ENCODE data around the gene CHP1. TPM values are rescaled to one million over a fixed set of nuclear protein-coding genes. Genes with fewer than 3 reads are reported as not detected.

The CHP1 gene
- total and polyA plus RNA-seq, 9 of the 15 experiments (the other 6 are each of a cell fraction or from before 2014, with no cell fraction given): 31.7 to 83.4 (median 67.6) TPM

GRCh38 chr15:41233367-41233771, 2.3 kb downstream of the CHP1 start (continued):
- TF ChIP-seq ZNF592 (IDR thresholded peaks at IDR 0.05) (no peak), ZBTB43 (CRISPR knock-in tag; IDR thresholded peaks at IDR 0.05) (no peak), MECOM (CRISPR knock-in tag; IDR thresholded peaks at IDR 0.05) (0 out of 2 replicates have a peak, but pooled peaks have one; percentile 46), CREM (IDR thresholded peaks at IDR 0.05; ENCODE audit: low read depth) (peak; percentile 80; the same call in 1 of the 2 replicates), ZBTB9 (CRISPR knock-in tag; IDR thresholded peaks at IDR 0.05) (0 out of 2 replicates have a peak, but pooled peaks have one; percentile 47), CHD4 (IDR thresholded peaks at IDR 0.05; ENCODE audit: insufficient read depth, insufficient replicate concordance, low read depth, low read length, poor library complexity, severe bottlenecking) (no peak), ZNF586 (CRISPR knock-in tag; conservative IDR thresholded peaks at IDR 0.05) (no peak), HEY1 (CRISPR knock-in tag; IDR thresholded peaks at IDR 0.05; ENCODE audit: borderline replicate concordance) (no peak), E2F6 (IDR thresholded peaks at IDR 0.05; ENCODE audit: borderline replicate concordance in 1 of 2, extremely low read depth in 1 of 2, insufficient read depth in 1 of 2, insufficient read length in 1 of 2, low read depth in 1 of 2, low read length in 1 of 2, poor library complexity in 1 of 2, severe bottlenecking in 1 of 2) (no peak), KLF13 (tag; IDR thresholded peaks at IDR 0.05; ENCODE audit: borderline replicate concordance, low read depth) (peak; percentile 64; the same call in 1 of the 2 replicates), HCFC1 (IDR thresholded peaks at IDR 0.05; ENCODE audit: low read depth, low read length) (no peak)
- TF ChIP-seq, protein P1, sequence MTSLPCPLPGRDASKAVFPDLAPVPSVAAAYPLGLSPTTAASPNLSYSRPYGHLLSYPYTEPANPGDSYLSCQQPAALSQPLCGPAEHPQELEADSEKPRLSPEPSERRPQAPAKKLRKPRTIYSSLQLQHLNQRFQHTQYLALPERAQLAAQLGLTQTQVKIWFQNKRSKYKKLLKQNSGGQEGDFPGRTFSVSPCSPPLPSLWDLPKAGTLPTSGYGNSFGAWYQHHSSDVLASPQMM (CRISPR knock-in tag; IDR thresholded peaks at IDR 0.05): no peak
- TF ChIP-seq, protein P2, sequence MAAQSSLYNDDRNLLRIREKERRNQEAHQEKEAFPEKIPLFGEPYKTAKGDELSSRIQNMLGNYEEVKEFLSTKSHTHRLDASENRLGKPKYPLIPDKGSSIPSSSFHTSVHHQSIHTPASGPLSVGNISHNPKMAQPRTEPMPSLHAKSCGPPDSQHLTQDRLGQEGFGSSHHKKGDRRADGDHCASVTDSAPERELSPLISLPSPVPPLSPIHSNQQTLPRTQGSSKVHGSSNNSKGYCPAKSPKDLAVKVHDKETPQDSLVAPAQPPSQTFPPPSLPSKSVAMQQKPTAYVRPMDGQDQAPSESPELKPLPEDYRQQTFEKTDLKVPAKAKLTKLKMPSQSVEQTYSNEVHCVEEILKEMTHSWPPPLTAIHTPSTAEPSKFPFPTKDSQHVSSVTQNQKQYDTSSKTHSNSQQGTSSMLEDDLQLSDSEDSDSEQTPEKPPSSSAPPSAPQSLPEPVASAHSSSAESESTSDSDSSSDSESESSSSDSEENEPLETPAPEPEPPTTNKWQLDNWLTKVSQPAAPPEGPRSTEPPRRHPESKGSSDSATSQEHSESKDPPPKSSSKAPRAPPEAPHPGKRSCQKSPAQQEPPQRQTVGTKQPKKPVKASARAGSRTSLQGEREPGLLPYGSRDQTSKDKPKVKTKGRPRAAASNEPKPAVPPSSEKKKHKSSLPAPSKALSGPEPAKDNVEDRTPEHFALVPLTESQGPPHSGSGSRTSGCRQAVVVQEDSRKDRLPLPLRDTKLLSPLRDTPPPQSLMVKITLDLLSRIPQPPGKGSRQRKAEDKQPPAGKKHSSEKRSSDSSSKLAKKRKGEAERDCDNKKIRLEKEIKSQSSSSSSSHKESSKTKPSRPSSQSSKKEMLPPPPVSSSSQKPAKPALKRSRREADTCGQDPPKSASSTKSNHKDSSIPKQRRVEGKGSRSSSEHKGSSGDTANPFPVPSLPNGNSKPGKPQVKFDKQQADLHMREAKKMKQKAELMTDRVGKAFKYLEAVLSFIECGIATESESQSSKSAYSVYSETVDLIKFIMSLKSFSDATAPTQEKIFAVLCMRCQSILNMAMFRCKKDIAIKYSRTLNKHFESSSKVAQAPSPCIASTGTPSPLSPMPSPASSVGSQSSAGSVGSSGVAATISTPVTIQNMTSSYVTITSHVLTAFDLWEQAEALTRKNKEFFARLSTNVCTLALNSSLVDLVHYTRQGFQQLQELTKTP (IDR thresholded peaks at IDR 0.05; ENCODE audit: low read depth in 1 of 2, partially characterized antibody in 2 of 2): peak in 1 of 2 experiments; percentile 21

Measured in K562 (cell line).